ENCODE results near the gene ZNF451.

GRCh38 chr6:57165080-57165479 lies 75.1 kb downstream of the ZNF451 start:
- no peak for TF ChIP-seq CTCF (IDR thresholded peaks at IDR 0.05; ENCODE audit: insufficient read depth, low read depth, low read length)
- no peak for TF ChIP-seq EZH2 (IDR thresholded peaks at IDR 0.05; ENCODE audit: insufficient read depth, low read length)

Measured in astrocyte (in vitro differentiated cells and primary cell).